HCT116 (cell line): ENCODE results near the gene HDAC5. TPM values are rescaled to one million over a fixed set of nuclear protein-coding genes. Genes with fewer than 3 reads are reported as not detected.

ENCODE experiments used
- ATAC-seq: fragments of 200-7000 bp; cut with Tn5 transposase; 2 replicates; pipeline ENCODE4 v1.9.1; 2020; ENCODE audit warnings: mild to moderate bottlenecking, moderate library complexity
- BruUV-seq: library from RNA; stranded (reverse); fragments of 400-500 nt; replicated peaks from 2 replicates; lab custom pipeline; 2021; lab: Mats Ljungman, UMichigan
- CTCF ChIA-PET: fragments of 300-600 bp; sonication (Branson Sonifier 250); formaldehyde crosslinking; loops from one replicate; lab custom pipeline; 2021; ENCODE audit warnings: antibody characterized with exemption; lab: Charles Lee
- POLR2A ChIA-PET: fragments of 300-600, 350-600 bp; sonication (Branson Sonifier 250); formaldehyde crosslinking; loops from one replicate; lab custom pipeline; 2021; ENCODE audit warnings: antibody characterized with exemption; lab: Charles Lee
- RAD21 ChIA-PET, 2 experiments: fragments of 300-600 bp; sonication (Branson Sonifier 250); formaldehyde crosslinking; loops; one replicate each; lab custom pipeline; 2023; ENCODE audit warnings: low total read pairs in 2 of 2; ENCODE audit not compliant: uncharacterized antibody in 2 of 2, unreplicated experiment in 2 of 2, low non-redundant PET in 1 of 2; lab: Charles Lee
- DNase-seq: peaks from one replicate; pipeline ENCODE4 v3.0.0-alpha.2; 2010; ENCODE audit warnings: low read depth, low spot score
- H2AFZ ChIP-seq: fragments of 200-600 bp; shearing (Covaris generic), sonication (generic); 2 replicates; pipeline ENCODE4 v1.6.1; 2017; ENCODE audit warnings: low read depth, mixed run types, mixed read lengths, antibody characterized with exemption, low read length; ENCODE audit not compliant: poor library complexity, severe bottlenecking
- H3K27ac ChIP-seq: 2 replicates; pipeline ENCODE4 v1.5.1; 2012; ENCODE audit warnings: low read depth, low read length
- H3K27me3 ChIP-seq: fragments of 200-600 bp; sonication (generic); 2 replicates; pipeline ENCODE4 v1.6.1; 2016; ENCODE audit warnings: mixed run types, low read length, mixed read lengths; ENCODE audit not compliant: insufficient read depth
- H3K36me3 ChIP-seq, 2 experiments: fragments of 200-500 bp in 1 of 2; fragments of 200-600 bp in 1 of 2; sonication (Bioruptor generic) in 1 of 2; sonication (generic) in 1 of 2; 2 replicates each; pipeline versions ENCODE4 v1.5.1 to v1.6.1; 2014 to 2016; ENCODE audit warnings: low read length in 2 of 2, inconsistent platforms in 1 of 2, mixed read lengths in 1 of 2, mixed run types in 1 of 2; ENCODE audit not compliant: insufficient read depth in 2 of 2, control insufficient read depth in 1 of 2
- H3K4me1 ChIP-seq, 2 experiments: fragments of 200-600 bp in 1 of 2; sonication (generic) in 1 of 2; 2 replicates each; pipeline versions ENCODE4 v1.5.1 to v1.6.1; 2012 to 2017; ENCODE audit warnings: low read length in 2 of 2, inconsistent platforms in 1 of 2, mild to moderate bottlenecking in 1 of 2, mixed read lengths in 1 of 2, mixed run types in 1 of 2, moderate library complexity in 1 of 2; ENCODE audit not compliant: insufficient read depth in 2 of 2, control insufficient read depth in 1 of 2
- H3K4me2 ChIP-seq: fragments of 200-600 bp; sonication (generic); 2 replicates; pipeline ENCODE4 v1.6.1; 2017; ENCODE audit warnings: mixed run types, low read length, mixed read lengths
- H3K4me3 ChIP-seq, 2 experiments: fragments of 200-600 bp in 1 of 2; sonication (generic) in 1 of 2; replicated peaks in 1 of 2; 2 replicates each; pipeline ENCODE4 v1.5.1; 2011 to 2016; ENCODE audit warnings: low read length in 2 of 2, control low read depth in 1 of 2, low read depth in 1 of 2, mild to moderate bottlenecking in 1 of 2, mixed read lengths in 1 of 2, mixed run types in 1 of 2
- H3K79me2 ChIP-seq: fragments of 200-600 bp; sonication (generic); 2 replicates; pipeline ENCODE4 v1.6.1; 2017; ENCODE audit warnings: mild to moderate bottlenecking, mixed run types, low read length, moderate library complexity, mixed read lengths; ENCODE audit not compliant: insufficient read depth
- H3K9ac ChIP-seq: fragments of 200-600 bp; sonication (generic); 2 replicates; pipeline ENCODE4 v1.6.1; 2016; ENCODE audit warnings: low read length, mixed read lengths
- H3K9me2 ChIP-seq: fragments of 200-600 bp; sonication (generic), shearing (Covaris generic); 2 replicates; pipeline ENCODE4 v1.6.1; 2017; ENCODE audit warnings: mixed run types, mild to moderate bottlenecking, moderate library complexity; ENCODE audit not compliant: insufficient read depth
- H3K9me3 ChIP-seq, 2 experiments: fragments of 200-500 bp in 1 of 2; fragments of 200-600 bp in 1 of 2; sonication (Bioruptor generic) in 1 of 2; sonication (generic) in 1 of 2; 2 replicates each; pipeline ENCODE4 v1.6.1; 2014 to 2017; ENCODE audit warnings: low read length in 2 of 2, mixed read lengths in 2 of 2, inconsistent platforms in 1 of 2, low read depth in 1 of 2, mild to moderate bottlenecking in 1 of 2, mixed run types in 1 of 2, moderate library complexity in 1 of 2; ENCODE audit not compliant: control insufficient read depth in 1 of 2, insufficient read depth in 1 of 2
- H4K20me1 ChIP-seq: fragments of 200-600 bp; sonication (generic), shearing (Covaris generic); 2 replicates; pipeline ENCODE4 v1.6.1; 2017; ENCODE audit warnings: mixed run types, mild to moderate bottlenecking, moderate library complexity; ENCODE audit not compliant: insufficient read depth
- CBX3 ChIP-seq: IDR thresholded peaks from 2 replicates; pipeline ENCODE4 v1.6.1; 2012; ENCODE audit warnings: low read depth
- CEBPB ChIP-seq: IDR thresholded peaks from 2 replicates; pipeline ENCODE4 v1.6.1; 2012; ENCODE audit warnings: low read depth
- CTCF ChIP-seq, 3 experiments: fragments of 200-600 bp in 1 of 3; sonication (generic) in 1 of 3; IDR thresholded peaks in 2 of 3; conservative IDR thresholded peaks in 1 of 3; 2 replicates each; pipeline ENCODE4 v1.5.1; 2012 to 2017; ENCODE audit warnings: low read depth in 2 of 3, low read length in 2 of 3, antibody characterized with exemption in 1 of 3, borderline replicate concordance in 1 of 3, control low read depth in 1 of 3, mild to moderate bottlenecking in 1 of 3, mixed read lengths in 1 of 3, mixed run types in 1 of 3, moderate library complexity in 1 of 3; ENCODE audit not compliant: insufficient read depth in 1 of 3
- JUND ChIP-seq: IDR thresholded peaks from 2 replicates; pipeline ENCODE4 v1.6.1; 2012
- SIN3A ChIP-seq: IDR thresholded peaks from 2 replicates; pipeline ENCODE4 v1.6.1; 2012; ENCODE audit warnings: low read depth
- SRF ChIP-seq: IDR thresholded peaks from 2 replicates; pipeline ENCODE4 v1.6.1; 2012; ENCODE audit warnings: low read depth
- TCF7L2 ChIP-seq: IDR thresholded peaks from 2 replicates; pipeline ENCODE4 v1.7.0; 2011; ENCODE audit warnings: borderline replicate concordance, inconsistent platforms; ENCODE audit not compliant: insufficient read depth, insufficient read length; ENCODE audit errors: extremely low read depth
- ZFX ChIP-seq: fragments of 450-650 bp; IDR thresholded peaks from 2 replicates; pipeline ENCODE4 v1.6.1; 2017
- ZNF274 ChIP-seq: fragments of 200-500 bp; sonication (Bioruptor generic); IDR thresholded peaks from 2 replicates; pipeline ENCODE4 v1.6.1; 2014; ENCODE audit warnings: mild to moderate bottlenecking, low read depth, low read length, inconsistent platforms
- intact Hi-C: fragments of 100-400 bp; cut with micrococcal nuclease; formaldehyde crosslinking; loops from 2 replicates; pipeline ENCODE4 v1.10.0; 2022
- total RNA-seq: library from RNA; stranded (reverse); gene quantifications from one replicate; pipeline ENCODE4 v1.2.1, GENCODE V29; 2021; ENCODE audit not compliant: unreplicated experiment
- TF ChIP-seq, protein P1 (sequence below): IDR thresholded peaks from 2 replicates; pipeline ENCODE4 v1.6.1; 2012

HDAC5 gene
- total RNA-seq, 1 experiment from 2014 or later = 32.9 TPM

- intact Hi-C loops = loop anchor here (5.0 kb wide), 1 partner anchor 35 kb away; no protein-coding TSS in a partner anchor
These were observed 6.1 kb downstream of the HDAC5 start for GRCh38 chr17:44117351-44117750.

More at GRCh38 chr17:44117351-44117750, 6.1 kb downstream of the HDAC5 start:
- Histone ChIP-seq H3K4me3 (no peak overlapping the region), H3K79me2 (peaks cover 7% of the 10 kb centered on the region; the same call in 1 of the 2 replicates), H3K9ac (no peak overlapping the region), H3K27me3 (no peaks in the 10 kb centered on the region), H4K20me1 (no peaks in the 10 kb centered on the region), H3K9me2 (no peaks in the 10 kb centered on the region), H2AFZ (no peak overlapping the region), H3K36me3 (no peaks in the 10 kb centered on the region), H3K9me3 (no peaks in the 10 kb centered on the region), H3K4me1 (peaks cover 9 to 38% of the 10 kb centered on the region in 2 experiments; a peak in 3 of 4 replicates), H3K4me2 (no peak overlapping the region), H3K27ac (no peak overlapping the region)
- DNase-seq (no peak), ATAC-seq (no peak)
- ChIA-PET RAD21 (no interaction called here), CTCF (interaction anchor here (2.3 kb wide), 1 partner anchor 21 kb away, joined by 10 read pairs; no protein-coding TSS in a partner anchor), POLR2A (interaction anchor here (0.5 kb wide), 1 partner anchor 83 kb away, joined by 4 read pairs; the partner anchor contains the start of gene ATXN7L3)
- BruUV-seq = no TSS peak
- TF ChIP-seq ZNF274 (no peak), SIN3A (no peak), CBX3 (no peak), CEBPB (no peak), CTCF (IDR thresholded peaks at IDR 0.05 in 2 of 3, conservative IDR thresholded peaks at IDR 0.05 in 1 of 3; ENCODE audit: borderline replicate concordance in 1 of 3, insufficient read depth in 1 of 3, low read depth in 2 of 3, low read length in 2 of 3) (no peak), JUND (no peak), ZFX (no peak), TCF7L2 (no peak), SRF (no peak)
- TF ChIP-seq, protein P1, sequence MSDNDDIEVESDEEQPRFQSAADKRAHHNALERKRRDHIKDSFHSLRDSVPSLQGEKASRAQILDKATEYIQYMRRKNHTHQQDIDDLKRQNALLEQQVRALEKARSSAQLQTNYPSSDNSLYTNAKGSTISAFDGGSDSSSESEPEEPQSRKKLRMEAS = no peak
